ENCODE results near the gene HTR6. TPM values are rescaled to one million over a fixed set of nuclear protein-coding genes. Genes with fewer than 3 reads are reported as not detected.

Gene HTR6
- total RNA-seq, 1 experiment from 2014 or later: not detected

DNA sequence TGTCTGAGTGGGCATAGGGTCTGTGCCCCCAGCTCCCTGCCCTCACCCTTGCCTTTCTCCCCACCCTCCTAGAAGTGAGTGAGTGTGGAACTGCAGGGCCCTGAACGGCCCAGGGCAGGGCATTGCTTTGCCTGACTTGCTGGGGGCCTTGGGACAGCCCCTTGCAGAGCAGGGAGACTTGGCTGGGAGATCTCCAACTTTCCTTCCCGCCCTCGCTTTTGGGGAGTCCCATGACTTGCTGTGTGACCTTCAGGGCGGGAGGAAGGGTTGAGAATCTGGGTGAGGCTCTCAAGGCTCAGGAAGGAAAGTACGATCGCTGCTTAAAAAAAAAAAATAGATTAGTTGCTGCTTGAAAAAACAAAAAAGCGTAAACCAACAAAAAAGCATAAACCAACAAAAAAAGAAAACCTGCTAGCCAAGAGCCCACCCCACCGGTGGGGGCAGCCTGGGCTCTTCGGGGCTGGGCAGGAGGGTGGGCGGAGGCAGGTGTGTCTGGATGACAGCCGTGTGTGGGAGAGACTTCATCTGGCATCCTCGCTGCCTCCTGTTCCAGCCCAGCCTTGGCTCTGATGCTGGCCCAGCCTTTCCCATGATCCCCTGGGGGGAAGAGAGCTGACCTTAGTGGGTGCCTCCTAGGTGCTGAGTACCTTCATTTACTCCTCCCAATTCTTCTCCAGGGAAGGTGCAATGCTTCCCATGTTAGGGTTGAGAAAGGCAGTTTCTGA, 14.1 kb upstream of the HTR6 start:
- in situ Hi-C loops (cut with HindIII; ENCODE audit: low pct_unique_long_range_greater_than_20kb, low sequenced_read_pairs): no loop called here
- no peak for DNase-seq (ENCODE audit: low read depth)

DNA sequence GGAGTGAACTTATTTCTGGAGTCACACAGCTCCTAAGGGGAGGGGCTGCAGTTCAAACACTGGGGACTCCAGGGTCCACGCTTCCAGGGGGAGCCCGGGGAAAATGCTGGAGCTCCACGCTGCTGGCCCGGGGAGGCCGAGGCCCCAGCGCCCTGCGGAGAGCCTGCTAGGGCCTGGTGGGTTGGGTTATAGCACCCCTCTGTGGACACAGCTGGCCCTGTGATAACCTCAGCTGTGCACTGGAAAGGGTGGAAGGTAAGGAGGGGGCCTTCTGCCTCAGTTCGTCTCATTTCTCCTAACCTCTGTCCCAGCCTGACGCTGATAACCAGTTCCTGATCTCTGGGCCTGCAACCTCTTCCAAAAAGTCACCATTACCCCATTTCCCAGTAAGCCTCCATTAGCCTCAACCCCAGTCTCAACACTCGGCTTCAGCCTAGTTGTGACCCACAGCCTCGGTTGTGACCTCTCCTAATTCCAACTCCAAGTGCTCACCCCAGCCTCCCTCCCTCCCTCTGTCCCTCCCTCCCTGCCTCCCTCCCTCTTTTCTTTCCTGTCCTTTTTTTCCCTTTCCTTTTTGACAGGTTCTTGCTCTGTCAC, 13.4 kb upstream of the HTR6 start:
- in situ Hi-C loops (cut with HindIII; ENCODE audit: low pct_unique_long_range_greater_than_20kb, low sequenced_read_pairs): no loop called here

DNA sequence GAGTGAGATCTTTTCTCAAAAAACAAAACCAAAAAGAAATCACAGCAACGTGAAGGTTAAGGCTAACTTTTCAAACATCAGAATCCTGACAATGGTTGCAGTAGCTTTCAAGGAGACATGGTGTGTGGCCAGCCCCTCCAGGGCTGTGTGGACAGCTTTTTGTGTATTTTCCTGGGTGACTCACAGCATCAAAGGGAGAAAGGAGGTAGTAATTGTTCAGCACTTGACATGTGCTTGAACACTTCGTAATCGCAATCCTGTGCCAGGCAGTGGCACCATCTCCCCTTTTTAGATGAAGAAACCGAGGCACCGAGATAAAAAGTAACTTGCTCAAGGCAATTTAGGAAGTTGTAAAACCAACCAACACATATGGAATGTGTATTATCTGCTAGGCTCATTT, 10.3 kb upstream of the HTR6 start:
- in situ Hi-C loops (cut with HindIII; ENCODE audit: low pct_unique_long_range_greater_than_20kb, low sequenced_read_pairs): no loop called here

More for the DNA sequence above, 13.4 kb upstream of the HTR6 start:
- no peak for DNase-seq (ENCODE audit: low read depth)

DNA sequence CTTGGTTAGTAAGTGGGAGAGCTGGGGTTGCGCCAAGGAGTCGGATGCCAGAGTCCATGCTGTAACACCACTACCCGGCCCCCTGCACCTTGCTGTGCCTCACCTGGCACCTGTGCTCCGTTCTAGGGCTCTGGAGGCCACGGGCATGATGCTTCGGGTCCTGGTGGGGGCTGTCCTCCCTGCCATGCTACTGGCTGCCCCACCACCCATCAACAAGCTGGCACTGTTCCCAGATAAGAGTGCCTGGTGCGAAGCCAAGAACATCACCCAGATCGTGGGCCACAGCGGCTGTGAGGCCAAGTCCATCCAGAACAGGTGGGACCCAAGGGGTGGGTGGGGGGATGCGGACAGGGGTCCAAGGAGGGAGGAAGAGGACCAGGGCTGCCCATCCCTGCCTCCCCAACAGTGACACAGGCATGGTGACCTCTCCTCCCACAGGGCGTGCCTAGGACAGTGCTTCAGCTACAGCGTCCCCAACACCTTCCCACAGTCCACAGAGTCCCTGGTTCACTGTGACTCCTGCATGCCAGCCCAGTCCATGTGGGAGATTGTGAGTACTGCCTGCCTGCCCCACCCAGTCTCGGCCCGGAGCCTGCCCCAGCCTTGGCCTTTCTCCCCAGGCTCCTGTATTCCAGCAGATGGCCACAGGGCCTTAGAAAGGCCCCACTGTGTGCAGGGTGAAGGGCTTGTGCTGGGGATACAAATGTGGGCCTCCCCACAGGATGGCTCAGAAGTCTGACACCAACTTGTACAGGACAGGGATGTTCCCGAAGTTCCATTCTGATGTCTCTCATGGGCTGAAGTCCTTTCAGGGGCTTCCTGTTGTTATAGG, 9.6 kb upstream of the HTR6 start:
- no peak for DNase-seq (ENCODE audit: low read depth)
- in situ Hi-C loops (cut with HindIII; ENCODE audit: low pct_unique_long_range_greater_than_20kb, low sequenced_read_pairs): no loop called here

More for the DNA sequence above, 10.3 kb upstream of the HTR6 start:
- DNase-seq (ENCODE audit: low read depth): no peak

DNA sequence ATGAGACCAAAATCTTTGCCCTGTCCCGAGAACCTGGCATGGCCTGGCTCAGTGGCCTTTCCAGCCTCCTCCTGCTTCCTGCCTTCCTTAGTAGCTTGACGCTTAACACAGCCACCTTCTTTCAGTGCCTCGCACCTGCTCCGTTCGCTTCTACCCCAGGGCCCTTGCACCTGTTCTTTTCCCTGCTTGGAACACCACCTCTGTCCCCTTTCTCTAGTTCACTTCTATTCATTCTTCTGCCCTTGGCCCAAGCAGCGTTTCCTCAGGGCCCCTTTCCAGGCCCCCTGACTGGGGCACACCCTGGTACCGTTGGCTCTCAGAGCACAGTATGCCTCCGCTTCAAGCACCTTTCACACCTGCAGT, 9.0 kb upstream of the HTR6 start:
- no peak for DNase-seq (ENCODE audit: low read depth)
- in situ Hi-C loops (cut with HindIII; ENCODE audit: low pct_unique_long_range_greater_than_20kb, low sequenced_read_pairs): no loop called here

DNA sequence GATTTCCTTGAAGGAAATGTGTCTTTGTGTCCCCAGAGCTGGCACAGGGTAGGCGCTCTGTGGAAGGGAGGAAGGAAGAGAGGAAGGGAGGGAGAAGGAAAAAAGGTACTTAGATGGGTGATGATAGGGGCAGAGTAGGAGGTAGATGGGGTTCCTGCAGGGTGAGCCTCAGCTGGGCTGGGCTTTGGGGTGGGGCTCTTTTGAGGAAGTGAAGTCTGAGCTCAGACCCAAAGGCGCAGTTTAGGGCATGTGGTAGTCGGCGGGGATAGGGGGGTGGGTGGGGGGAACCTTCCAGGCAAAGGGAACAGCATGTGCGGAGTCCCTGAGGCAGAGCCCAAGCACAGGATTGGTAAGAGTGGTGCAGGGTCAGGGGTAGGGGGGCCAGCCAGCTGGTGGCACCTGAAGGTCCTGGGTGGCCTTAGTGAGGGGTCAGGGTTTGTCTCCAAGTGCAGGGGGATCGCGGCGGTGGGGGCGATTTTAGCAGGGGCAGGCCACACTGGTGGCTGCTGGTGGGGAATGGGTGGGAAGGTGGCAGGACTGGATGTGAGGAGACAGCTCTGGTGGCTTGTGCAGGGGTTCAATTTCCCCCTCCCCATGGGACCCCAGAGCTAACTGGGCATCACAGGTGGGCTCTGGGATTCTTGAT, 8.4 kb upstream of the HTR6 start:
- no peak for DNase-seq (ENCODE audit: low read depth)
- in situ Hi-C loops (cut with HindIII; ENCODE audit: low pct_unique_long_range_greater_than_20kb, low sequenced_read_pairs): no loop called here

DNA sequence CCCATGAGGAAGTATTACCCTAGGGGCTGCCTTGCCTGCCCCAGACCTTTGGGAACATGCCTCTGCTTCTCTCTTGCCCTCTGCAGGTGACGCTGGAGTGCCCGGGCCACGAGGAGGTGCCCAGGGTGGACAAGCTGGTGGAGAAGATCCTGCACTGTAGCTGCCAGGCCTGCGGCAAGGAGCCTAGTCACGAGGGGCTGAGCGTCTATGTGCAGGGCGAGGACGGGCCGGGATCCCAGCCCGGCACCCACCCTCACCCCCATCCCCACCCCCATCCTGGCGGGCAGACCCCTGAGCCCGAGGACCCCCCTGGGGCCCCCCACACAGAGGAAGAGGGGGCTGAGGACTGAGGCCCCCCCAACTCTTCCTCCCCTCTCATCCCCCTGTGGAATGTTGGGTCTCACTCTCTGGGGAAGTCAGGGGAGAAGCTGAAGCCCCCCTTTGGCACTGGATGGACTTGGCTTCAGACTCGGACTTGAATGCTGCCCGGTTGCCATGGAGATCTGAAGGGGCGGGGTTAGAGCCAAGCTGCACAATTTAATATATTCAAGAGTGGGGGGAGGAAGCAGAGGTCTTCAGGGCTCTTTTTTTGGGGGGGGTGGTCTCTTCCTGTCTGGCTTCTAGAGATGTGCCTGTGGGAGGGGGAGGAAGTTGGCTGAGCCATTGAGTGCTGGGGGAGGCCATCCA, 7.8 kb upstream of the HTR6 start:
- in situ Hi-C loops (cut with HindIII; ENCODE audit: low pct_unique_long_range_greater_than_20kb, low sequenced_read_pairs): no loop called here
- no peak for DNase-seq (ENCODE audit: low read depth)

DNA sequence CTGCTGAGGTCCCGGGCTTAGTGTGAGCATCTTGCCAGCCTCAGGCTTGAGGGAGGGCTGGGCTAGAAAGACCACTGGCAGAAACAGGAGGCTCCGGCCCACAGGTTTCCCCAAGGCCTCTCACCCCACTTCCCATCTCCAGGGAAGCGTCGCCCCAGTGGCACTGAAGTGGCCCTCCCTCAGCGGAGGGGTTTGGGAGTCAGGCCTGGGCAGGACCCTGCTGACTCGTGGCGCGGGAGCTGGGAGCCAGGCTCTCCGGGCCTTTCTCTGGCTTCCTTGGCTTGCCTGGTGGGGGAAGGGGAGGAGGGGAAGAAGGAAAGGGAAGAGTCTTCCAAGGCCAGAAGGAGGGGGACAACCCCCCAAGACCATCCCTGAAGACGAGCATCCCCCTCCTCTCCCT, 7.2 kb upstream of the HTR6 start:
- DNase-seq (ENCODE audit: low read depth): no peak
- in situ Hi-C loops (cut with HindIII; ENCODE audit: low pct_unique_long_range_greater_than_20kb, low sequenced_read_pairs): no loop called here

DNA sequence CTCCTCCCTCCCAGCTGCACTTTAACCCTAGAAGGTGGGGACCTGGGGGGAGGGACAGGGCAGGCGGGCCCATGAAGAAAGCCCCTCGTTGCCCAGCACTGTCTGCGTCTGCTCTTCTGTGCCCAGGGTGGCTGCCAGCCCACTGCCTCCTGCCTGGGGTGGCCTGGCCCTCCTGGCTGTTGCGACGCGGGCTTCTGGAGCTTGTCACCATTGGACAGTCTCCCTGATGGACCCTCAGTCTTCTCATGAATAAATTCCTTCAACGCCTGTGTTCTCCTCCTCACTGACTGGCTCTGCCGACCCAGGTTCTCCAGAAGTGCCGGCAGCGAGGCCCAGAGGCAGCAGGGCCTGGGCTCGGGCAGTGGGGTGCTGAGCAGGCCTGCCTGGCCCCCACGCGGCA, 6.5 kb upstream of the HTR6 start:
- in situ Hi-C loops (cut with HindIII; ENCODE audit: low pct_unique_long_range_greater_than_20kb, low sequenced_read_pairs): no loop called here
- DNase-seq (ENCODE audit: low read depth): no peak

DNA sequence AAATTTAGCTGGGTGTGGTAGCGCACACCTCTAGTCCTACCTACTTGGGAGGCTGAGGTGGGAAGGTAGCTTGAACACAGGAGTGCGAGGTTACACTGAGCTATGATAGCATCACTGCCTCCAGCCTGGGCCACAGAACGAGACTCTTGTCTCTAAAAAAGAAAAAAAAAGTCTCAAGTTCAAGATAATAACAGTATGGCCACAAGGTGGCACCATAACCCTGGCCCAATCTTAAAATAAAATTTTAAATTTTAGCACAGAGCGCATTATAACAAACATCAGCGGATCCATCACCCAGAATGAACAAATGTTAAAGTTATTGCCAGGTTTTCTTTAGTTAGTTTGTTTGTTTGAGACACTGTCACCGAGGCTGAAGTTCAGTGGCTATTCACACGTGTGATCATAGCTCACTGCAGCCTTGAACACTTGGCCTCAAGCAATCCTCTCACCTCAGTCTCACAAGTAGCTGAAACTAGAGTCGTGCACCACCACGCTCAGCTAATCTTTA, 2.9 kb upstream of the HTR6 start:
- in situ Hi-C loops (cut with HindIII; ENCODE audit: low pct_unique_long_range_greater_than_20kb, low sequenced_read_pairs): no loop called here
- DNase-seq (ENCODE audit: low read depth): no peak

DNA sequence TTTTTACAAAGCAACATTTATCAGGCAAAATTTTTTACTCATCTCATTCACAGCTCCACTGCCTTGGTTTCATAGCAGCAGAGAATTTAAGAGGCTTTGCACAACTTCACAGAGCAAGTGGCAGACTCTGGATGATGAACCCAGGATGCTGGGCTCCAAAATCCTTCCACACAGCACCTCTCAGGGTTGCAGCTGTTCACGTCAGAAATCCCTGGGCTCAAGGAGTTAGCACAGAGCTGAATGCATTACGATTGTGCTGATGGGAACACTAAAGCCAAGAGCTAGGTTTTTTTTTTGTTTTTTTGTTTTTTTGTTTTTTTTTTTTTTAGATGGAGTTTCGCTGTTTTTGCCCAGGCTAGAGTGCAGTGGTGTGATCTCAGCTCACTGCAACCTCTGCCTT, 2.4 kb upstream of the HTR6 start:
- in situ Hi-C loops (cut with HindIII; ENCODE audit: low pct_unique_long_range_greater_than_20kb, low sequenced_read_pairs): no loop called here
- no peak for DNase-seq (ENCODE audit: low read depth)

DNA sequence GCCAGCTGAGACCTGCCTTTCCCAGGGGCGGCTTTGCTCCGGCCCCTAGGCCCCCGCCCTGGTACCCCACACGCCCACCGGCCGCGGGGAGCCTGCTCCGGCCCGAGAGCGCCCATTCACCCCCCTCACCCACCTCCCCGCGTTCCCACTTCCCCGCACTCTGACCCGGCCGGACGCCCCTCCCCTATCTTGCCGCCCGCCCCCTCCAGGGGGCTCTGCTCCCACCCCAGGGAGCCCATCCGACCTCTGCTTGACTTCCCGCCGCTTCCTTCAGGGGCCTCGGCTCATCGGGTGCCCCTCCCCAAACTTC, 466 bp downstream of the HTR6 start:
- DNase-seq (ENCODE audit: low read depth): no peak
- in situ Hi-C loops (cut with HindIII; ENCODE audit: low pct_unique_long_range_greater_than_20kb, low sequenced_read_pairs): no loop called here

DNA sequence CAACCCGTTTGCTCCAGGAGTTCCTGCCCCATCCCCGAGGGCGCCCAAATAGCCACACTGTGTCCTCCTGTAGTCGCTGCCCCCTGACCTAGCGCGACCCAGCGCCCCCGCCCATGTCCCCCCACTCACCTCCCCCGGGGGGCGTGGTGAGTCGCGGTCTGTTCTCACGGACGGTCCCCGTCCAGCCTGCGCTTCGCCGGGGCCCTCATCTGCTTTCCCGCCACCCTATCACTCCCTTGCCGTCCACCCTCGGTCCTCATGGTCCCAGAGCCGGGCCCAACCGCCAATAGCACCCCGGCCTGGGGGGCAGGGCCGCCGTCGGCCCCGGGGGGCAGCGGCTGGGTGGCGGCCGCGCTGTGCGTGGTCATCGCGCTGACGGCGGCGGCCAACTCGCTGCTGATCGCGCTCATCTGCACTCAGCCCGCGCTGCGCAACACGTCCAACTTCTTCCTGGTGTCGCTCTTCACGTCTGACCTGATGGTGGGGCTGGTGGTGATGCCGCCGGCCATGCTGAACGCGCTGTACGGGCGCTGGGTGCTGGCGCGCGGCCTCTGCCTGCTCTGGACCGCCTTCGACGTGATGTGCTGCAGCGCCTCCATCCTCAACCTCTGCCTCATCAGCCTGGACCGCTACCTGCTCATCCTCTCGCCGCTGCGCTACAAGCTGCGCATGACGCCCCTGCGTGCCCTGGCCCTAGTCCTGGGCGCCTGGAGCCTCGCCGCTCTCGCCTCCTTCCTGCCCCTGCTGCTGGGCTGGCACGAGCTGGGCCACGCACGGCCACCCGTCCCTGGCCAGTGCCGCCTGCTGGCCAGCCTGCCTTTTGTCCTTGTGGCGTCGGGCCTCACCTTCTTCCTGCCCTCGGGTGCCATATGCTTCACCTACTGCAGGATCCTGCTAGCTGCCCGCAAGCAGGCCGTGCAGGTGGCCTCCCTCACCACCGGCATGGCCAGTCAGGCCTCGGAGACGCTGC, 1.1 kb downstream of the HTR6 start:
- DNase-seq (ENCODE audit: low read depth): no peak
- in situ Hi-C loops (cut with HindIII; ENCODE audit: low pct_unique_long_range_greater_than_20kb, low sequenced_read_pairs): no loop called here

DNA sequence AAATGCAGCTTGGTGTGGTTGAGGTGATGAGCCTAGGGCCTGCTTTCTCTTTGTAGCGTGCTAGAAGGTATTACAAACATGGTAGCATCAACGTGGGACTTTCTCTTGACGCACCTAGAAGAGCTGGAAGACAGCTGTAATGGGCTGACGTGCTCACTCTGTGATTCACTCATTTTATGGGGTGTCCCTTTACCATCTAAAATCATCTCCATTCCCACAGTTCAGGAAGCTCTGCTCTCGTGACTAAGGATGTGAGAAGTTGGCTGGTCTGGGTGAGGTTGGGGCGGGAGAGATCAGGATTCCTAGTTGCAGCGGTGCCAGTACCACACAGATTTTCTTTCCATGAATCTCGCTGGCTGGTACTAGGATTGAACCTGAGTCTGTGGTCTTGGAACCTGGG, 4.2 kb downstream of the HTR6 start:
- DNase-seq (ENCODE audit: low read depth): no peak
- in situ Hi-C loops (cut with HindIII; ENCODE audit: low pct_unique_long_range_greater_than_20kb, low sequenced_read_pairs): no loop called here

DNA sequence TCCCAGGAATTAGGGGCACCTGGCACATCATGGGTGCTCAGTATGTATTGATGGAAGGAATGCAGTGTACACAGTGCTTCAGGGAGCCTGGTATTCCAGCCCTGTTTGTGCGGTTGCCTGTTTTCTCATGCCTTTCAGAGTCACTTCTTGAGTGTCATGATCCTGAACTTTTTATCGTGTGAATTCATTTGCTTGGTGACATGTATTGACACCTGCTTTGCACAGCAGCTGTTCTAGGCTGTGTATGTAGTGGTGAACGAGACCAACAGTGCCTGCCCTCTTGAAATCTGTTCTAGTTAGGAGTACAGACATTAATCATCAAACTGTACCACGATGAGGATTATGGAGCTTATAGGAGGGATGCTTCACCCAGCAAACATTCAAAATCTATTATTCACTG, 6.1 kb downstream of the HTR6 start:
- in situ Hi-C loops (cut with HindIII; ENCODE audit: low pct_unique_long_range_greater_than_20kb, low sequenced_read_pairs): no loop called here
- DNase-seq (ENCODE audit: low read depth): no peak

DNA sequence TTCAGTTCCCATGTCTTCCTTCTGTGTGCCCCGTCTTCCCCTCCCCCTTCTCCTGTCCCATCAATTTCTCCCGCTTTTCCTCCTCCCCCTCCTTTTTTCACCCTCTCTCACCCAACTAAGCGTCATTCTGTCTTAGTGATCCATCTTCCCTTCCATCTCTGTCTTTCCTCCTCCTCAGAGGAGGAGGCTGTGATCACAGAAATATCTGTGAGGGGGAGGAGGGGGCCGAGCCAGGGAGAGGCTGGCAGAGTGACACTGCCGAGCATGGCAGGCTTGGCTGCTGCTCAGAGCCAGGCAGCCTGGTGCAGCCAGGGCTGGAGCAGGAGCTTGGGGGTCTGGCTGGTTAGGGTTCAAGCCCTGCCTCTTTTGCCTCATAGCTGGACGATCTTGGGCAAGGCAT, 7.6 kb downstream of the HTR6 start:
- in situ Hi-C loops (cut with HindIII; ENCODE audit: low pct_unique_long_range_greater_than_20kb, low sequenced_read_pairs): no loop called here
- no peak for DNase-seq (ENCODE audit: low read depth)

DNA sequence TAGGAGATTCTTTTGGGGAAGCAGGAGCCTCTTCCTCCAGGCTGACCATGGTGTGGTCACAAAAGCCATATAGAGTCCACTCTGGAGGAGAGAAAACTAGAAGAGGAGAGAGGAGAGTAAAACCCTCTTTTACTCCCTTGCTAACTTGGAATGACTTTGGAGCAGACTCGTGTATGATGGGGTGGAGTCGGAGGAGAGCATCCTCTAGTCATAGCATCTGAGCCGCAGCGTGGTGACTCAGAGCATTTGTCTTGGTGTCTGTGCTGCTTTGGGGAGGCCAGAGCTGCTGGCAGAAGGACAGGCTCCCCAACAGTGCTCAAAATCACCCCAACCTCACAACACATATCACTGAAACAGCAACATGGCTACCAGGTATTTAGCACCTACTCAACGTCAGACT, 11.1 kb downstream of the HTR6 start:
- DNase-seq (ENCODE audit: low read depth): no peak
- in situ Hi-C loops (cut with HindIII; ENCODE audit: low pct_unique_long_range_greater_than_20kb, low sequenced_read_pairs): no loop called here

Data from Caki2 (cell line).